GM21423 (cell line): ENCODE measurements around the gene LMO2.
A peak's percentile ranks its signal among the peaks of the same experiment; 100 is the strongest.
"Not testable (repeated sequence)": the region's sequence is repeated elsewhere in the genome, so short reads cannot be mapped to it uniquely, and the experiment has no call there.

Experiments used
- ATAC-seq: cut with Tn5 transposase; IDR thresholded peaks from one replicate; pipeline ENCODE4 v1.9.1; 2021; ENCODE audit warnings: mild to moderate bottlenecking, moderate library complexity; ENCODE audit not compliant: unreplicated experiment

Gene LMO2

DNA sequence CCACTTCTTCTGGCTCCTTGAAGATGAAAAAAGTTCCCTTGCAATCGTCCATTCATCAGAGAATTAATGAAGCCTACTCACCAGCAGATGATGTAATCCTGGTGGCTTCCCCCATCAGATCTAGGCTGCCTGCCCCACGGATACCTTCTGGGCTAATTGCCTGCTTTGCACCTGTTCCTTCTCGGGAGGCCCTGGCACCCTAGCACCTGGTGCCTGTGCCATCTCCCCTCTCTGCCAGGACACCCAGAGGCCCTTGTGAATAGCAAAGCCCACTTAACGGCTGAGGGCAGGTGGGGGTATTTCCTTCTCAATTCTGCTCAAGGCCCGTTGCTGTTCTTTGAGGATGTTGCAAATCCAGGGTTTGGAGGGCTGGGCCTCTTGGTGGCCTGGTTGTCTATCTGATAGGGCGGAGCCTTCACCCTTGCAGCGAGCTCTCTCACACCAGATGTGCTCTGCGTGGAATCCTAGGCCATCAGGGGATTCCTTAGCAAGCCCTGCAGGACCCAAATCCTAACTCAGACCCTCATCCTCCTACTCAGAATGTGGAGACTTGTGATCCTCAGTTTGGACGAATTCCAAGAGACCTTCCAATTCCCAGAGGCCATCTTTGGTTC is at the start of gene LMO2:
TSS of gene LMO2 (minus strand) at position 363 of the 614 bp plus-strand sequence. CDS start 22,360 bp downstream, outside the sequence.
- ATAC-seq: no peak

DNA sequence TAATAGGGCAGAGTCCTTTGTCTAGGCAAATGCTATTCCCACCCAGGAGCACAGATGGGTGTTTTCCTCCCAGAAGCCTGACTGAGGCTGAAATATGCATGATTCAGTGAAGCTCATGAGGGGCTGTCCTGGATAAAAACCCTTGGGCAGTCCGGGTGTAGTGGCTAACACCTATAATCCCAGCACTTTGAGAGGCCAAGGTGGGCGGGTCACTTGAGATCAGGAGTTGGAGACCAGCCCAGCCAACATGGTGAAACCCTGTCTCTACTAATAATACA is 48.6 kb upstream of the LMO2 start:
- ATAC-seq: no peak

DNA sequence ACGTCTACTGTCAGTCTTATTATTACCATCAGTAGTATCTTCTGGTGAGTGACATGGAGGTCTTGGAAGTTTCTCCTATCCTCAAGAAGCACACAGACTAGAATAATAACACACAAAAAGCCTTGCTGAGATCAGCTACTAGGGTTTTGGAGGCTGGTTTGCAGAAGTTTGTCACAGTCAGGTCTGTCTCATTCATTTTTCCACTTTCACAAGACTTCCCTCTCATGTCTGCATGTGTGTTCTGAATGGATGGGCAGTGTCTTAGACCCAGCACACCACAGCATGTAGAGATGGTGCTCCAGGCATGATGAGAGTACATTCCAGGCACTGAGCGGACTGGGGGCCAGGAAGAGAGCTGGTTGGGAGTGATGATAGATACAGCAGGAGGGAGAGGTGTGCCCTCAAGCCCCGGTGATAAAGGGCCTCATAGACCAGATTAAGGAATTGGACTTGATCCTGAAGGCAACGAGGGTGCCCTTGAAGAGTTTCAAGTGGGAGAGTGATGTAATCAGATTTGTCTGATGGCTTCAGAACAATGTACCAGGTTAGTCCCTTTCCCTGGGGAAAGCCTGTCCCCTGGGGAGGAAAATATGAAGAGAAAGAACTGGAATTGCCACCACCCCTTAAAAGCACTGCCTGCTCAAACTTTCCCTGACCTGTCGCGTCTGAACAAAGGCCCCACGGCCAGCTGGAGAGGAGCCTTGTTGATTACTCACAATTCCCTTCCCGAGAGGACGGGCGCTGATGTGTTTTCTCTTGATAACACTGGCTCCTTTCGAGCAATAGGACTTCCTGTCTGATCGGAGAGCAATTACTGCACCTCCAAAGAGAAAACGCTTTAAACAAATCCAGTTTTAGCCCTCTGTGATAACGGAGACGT is 45.1 kb upstream of the LMO2 start:
- ATAC-seq: no peak

DNA sequence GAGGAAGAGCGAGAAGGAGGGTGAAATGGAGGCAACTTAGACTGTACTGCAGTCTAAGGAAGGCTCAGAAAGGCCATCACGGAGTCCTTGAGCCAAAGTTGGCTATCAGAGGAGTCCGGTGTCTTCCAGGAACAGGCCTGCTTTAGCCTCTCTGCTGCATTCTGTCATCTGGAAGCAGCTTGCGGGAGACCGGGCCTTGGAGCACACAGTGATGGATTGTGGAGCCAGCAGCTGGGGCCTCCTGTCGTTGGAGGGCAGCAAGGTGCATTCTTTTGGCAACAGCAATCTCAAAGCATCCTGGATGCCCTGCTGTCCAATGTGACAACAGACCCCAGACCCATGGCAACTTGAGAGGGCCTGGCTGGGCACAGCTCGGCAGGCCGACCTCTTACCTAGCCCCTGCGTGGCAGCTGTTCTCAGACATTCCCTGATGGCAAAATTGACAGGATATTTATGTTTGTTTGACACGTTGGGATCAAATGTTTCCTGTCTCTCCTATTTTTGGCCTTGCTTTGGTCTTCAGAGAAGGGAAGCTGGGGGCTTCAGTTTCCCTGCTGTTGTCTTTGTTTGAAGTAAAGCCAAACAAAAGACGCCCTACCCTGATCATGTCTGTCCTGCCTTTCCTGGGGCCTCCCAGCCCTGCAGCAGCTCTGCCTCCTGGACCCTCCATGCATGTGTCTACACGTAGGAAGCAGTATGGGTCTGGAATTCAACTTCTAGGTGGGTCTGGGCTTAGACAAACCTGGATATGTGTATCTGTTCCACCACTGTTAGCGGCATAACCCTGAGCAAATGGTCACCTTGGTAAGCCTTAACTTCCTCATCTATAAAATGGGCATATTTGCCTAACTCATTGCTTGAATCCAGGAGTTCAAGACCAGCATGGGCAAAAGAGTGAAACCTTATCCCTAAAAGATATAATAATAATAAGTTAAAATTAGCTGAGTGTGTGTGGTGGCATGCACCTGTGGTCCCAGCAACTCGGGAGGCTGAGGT is 43.9 kb upstream of the LMO2 start:
- no peak for ATAC-seq

DNA sequence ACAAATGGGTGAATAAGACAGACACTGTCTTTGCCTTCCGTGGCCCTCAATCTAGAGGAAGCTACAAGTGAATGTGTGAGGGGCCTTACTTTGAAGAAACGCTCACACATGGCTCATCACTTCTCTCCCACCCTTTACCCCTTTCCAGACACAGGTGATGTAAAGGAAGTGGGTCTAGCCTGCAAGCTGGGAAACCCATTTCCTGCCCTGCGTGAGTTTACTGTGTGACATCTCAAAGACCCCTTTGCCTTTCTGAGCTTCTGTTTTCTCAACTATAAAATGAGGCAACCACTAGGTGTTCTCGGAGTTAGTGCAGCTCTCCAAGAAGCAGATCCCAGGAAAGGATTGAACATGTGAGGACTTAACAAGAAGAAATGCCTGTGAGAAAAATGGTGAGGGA is 43.1 kb upstream of the LMO2 start:
- no peak for ATAC-seq

DNA sequence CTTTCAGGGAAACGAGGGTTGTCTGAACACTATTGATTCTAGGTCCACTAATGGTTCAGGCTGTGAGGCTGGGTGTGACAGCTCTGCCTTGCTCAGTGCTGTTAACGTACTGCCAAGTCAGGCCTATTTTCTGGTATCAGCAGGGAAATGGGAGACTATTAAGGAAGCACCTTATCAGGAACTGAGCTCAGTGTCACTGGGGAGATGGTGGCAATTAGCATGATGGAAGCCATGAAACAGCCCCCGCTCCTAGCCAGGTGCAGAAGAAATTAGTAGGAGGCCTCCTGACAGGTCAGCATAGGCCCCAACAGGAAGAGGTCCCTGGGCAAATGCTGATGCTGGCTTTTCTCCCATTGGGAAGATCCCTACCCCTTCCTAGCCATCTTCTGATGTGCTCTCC is 42.6 kb upstream of the LMO2 start:
- no peak for ATAC-seq

DNA sequence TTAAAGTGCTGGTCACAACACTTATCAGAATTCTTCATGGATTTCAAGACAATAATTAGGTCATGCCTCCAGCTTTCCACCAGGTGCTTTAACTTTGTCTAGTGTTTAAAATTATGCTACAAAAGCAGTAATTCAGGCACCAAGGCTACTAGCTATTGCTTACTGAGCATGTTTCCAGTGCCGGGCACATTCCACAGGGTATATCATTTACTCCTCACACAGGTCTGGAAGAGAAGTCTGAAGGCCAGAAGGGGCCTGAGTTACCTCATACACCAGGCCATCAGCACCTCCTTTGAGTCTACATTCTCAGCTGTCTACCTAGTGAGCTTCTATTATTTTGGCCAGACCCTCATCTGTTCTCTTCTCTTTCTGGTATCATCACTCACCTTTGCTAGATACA is 41.7 kb upstream of the LMO2 start:
- no peak for ATAC-seq

DNA sequence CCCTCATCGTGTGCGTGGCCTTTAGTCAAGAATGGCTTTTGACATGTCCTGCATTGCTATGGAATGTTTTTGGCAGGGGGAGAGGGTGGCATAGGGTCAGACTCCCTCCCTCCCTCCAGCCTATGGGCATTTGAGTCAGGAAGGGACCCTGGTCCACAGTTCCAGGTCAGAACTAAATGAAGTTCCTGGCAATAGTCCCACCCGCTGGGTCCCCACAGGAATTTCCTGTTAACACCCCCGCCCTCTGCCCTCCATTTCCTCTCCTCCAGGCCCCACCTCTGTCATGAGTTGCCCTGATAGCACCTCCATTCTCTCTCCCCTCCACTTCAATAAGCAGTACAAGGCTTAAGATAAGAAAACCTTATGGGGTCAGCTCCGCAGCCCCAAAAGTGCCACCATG is 40.8 kb upstream of the LMO2 start:
- ATAC-seq: no peak

DNA sequence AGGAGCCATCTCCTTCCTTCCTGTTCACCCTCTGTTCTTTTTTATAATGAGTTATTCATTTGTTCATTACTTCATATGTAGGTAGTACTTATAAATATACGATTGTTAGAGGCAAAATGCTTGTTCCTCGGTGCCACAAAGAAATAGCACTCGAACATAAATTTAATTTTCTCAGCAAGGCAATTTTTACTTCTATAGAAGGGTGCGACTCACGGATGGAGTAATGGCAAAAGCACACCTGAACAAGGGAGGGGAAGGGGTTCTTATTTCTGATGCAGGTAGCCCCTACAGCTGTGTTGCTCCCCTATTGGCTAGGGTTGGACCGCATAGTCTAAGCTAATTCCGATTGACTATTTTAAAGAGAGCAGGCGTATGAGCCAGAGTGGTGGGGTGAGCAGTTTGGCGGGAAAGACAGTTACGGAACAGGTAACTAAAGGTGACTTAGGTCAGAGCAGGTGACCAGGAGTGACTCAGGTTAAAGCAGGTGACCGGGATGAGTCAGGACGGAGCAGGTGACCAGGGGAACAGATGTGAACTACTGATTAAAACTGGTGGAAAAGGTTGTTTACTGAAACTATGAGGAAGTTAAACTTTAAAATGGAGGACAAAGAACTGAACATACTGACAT is 40.0 kb upstream of the LMO2 start:
- ATAC-seq: not testable (repeated sequence)

DNA sequence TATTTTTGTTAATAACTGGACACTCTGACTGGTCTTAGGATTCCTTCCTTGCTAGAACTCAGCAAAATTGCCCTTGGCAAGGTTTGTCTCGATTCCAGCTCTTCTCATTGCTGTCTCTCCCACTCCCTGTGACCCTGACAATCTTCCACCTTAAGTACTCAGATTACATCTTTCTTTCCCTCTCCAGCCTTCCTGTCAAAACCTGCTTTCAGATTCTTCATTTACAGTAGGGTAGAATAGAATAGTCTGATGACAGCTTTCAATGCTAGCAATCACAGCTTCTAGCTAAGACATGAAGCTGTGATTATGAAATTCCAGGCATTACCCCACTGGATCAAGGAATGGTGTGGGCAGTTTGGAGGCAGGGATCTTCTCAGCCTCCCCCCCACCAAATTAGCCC is 39.2 kb upstream of the LMO2 start:
- no peak for ATAC-seq

DNA sequence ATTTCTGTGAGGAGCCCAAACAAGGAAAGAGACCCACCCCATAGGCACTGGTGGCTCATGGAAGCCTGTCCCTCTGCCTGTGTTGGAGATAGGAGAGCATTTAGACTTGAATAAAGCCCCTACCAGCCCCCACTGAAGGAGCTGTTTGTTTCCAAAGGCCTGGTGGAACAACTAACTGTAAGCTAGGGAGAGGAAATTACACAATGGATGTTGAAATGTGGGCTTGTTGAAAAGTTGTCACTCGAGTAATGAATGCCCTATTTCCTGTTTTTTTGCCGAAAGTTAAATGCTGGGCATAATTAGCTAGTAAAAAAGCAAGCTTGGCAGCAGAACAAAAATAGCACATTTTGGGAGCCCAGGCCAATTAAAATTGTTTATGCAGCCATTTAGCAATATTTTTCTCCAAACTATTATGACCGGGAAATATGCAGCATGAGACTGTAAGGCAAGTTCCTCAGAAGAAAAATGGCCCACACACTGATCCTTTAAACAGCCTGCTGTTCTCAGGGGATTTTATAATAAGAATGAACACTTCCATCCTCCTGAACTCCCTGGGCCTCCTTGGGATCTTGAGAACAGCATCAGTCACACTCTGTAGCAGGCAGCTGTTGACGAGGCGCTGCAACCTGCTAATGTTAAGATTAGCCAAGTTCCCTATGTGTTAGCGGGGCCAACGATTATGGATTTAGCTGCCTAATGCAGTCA is 38.6 kb upstream of the LMO2 start:
- no peak for ATAC-seq

DNA sequence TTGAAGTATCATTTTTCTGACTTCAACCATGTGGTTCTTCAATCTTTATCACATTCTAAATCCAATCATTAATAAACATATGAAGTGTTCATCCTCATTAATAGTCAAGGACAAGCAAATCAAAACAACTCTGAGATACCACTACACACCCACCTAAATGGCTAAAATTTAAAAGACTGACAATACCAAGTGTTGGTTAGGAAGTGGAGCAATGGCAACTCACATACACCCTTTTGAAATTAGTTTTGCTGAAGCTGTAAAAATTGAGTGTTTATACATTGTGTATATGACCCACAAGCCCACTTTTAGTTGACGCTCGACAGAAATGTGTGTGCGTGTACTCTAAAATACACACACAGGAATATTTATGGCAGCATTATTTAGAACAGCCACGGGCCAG is 36.7 kb upstream of the LMO2 start:
- no peak for ATAC-seq

DNA sequence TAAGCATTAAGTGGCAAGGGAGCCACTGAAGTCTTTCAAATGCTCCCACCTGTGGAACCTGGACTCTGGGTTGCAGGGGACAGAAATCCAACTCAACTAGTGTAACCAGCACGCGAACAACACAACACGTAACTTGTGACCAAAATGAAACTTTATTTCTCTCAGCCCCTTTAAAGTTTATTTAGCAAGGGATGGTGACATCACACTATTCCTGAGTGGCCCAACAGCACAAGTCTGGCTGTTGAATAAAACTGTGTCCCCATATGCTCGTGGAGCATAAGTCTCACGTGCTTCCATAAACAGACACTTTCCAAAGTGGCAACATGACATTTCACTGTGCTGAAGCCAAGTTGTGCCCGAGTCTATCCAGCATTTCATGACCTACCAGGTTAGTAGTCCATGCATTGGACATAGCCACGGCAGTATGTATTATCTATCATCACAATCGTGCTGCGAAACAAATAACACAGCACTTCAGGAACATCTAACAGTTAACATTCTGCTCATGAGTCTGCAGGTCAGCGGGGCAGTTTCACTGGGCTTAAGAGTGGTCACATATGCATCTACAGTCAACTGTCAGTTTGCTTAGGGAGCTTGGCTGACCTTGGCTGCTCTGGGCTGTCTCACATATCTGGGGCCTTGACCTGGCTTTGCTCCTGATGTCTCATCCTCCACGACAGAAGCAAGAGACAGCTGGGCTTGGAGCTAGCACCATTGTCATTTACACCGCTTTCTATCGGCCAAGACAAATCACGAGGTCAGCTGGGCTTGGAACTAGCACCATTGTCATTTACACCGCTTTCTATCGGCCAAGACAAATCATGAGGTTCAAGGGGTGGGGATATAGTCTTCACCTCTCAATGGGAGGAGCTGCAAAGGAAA is 35.0 kb upstream of the LMO2 start:
- ATAC-seq: no peak

DNA sequence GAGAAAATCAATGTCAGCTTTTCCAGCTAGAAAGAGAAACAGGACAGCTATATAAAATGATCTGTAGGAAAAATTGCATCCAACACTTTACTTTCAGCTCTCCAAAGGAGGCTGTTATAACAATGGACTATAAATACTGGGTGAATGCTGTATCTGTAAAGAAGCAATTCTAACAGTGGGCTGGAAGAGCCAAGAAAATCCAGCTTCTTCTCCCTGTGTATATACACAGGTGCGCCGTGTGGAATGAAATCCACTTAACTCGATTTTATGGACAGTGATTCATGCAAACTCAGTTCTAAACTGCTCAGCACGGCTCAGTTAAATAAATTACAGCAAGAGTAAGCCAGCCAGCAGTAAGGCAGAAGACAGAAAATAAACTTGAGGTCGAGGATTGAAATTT is 32.5 kb upstream of the LMO2 start:
- no peak for ATAC-seq

DNA sequence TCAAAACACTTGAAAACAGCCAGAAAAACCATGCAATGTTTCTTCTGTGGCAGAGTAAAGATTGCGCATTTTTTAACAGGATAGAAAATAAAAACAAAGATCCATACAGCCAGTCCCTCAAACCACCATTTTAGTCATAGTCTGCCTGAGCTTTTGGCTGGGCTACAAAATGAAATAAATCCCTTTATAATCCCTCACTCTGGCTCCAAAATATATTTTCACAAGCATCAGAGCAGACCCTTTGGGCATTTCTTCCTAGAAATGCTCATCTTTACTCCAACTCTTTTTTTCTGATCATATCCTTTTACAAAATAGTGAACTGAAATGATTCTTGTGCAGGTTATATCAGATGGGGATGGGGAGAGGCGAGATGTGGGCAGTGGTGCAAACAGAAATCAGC is 31.8 kb upstream of the LMO2 start:
- no peak for ATAC-seq

DNA sequence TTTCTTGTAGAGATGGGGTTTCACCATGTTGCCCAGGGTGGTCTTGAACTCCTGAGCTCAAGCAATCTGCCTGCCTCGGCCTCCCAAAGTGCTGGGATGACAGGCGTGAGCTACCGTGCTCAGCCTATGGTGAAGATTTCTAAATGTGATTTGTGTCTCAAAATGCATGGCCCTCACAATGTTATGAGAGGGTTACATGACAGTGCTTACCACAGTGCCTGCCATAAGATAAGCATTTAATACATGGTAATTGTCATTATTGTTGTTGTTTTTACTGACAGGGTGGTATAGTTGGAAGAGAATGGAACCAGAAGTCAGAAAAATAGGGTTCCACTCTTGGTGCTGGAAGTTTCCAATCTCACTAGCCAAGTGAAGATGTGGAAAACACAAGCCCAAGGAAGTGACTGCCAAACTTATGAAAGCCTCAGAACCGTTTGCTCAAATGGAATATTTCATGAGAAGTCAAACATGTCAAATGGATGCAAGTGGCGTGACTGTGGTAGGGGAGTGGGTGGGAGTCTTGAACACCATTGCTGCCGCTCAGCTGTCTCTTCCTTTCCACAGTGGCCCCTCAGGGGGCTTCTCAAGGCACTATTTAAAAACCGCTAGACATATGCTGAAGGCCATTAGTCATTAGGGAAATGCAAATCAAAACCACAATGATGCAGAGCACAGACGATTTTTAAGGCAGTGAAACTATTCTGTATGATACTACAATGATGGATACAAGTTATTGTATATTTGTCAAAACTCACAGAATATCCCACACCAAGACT is 29.1 kb upstream of the LMO2 start:
- peak; percentile 90 for ATAC-seq

DNA sequence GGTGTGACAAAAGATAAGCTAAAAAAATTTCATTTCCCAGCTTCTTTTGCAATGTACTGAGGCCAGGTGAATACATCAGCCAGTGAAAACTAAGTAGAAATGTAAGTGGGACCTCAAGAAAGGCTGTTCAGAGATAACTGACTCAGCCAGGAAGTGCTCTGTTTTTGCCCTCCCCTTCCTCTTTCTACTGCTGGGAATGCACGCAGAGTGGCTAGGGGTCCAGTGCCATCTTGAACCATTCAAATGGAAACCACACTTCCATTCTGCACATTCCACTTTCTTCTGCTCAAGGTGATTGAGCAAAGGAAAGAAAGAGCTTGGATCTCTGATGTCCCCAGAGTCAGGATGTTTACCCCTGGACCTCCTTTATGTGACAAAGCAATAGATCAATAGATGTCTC is 27.8 kb upstream of the LMO2 start:
- ATAC-seq: no peak

DNA sequence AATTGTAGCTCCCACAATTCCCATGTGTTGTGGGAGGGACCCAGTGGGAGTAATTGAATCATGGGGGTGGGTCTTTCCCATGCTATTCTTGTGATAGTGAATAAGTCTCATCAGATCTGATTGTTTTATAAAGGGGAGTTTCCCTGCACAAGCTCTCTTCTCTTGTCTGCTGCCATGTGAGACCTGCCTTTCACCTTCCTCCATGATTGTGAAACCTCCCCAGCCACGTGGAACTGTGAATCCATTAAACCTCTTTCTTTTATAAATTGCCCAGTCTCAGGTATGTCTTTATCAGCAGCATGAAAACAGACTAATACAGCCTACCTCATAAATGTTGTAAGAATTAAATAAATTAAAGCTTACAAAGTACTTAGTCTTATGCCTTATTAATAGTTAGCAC is 25.5 kb upstream of the LMO2 start:
- not testable (repeated sequence) for ATAC-seq

DNA sequence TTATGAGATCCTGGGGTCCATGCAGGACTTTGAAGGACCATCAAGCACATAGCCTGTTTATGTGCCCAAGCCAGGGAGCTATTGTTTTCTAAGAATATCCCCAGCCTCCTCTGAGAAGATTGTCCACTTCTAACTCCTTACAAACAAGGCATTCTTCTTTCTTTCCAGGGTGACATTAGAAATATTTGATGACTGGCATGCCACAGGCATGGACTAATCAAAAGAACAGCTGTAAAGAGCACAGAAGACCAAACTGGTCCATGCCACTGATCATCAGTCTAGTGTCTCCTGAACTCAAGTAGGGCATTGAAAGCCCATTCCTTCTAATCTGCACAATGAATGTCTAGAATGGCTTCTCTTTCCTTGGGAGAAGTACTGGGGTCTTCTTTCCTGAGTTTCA is 24.9 kb upstream of the LMO2 start:
- ATAC-seq: no peak
